Lower leg skin (tissue), 3 donors: Measurements from ENCODE around the gene GSN.

Experiments used
- CTCF ChIP-seq, 3 donors: fragments of 450-650 bp; IDR thresholded peaks; one replicate each; pipeline ENCODE4 v1.5.1; 2016; ENCODE audit warnings: antibody characterized with exemption in 3 of 3, mild to moderate bottlenecking in 3 of 3, moderate library complexity in 2 of 3
- POLR2A ChIP-seq, 2 donors: fragments of 450-650 bp; IDR thresholded peaks; one replicate each; pipeline ENCODE4 v1.6.1; 2016 to 2017; ENCODE audit warnings: antibody characterized with exemption in 2 of 2, mild to moderate bottlenecking in 1 of 2, moderate library complexity in 1 of 2

GRCh38 chr9:121239071-121239470 is 28.9 kb upstream of the GSN start:
- TF ChIP-seq CTCF (IDR thresholded peaks at IDR 0.05) (no peak), POLR2A (IDR thresholded peaks at IDR 0.05) (no peak)
